HFF-Myc (cell line): ENCODE measurements around the gene KPNB1.

ENCODE experiments used
- DNase-seq: peaks from one replicate; pipeline ENCODE4 v3.0.0-alpha.2; 2011; ENCODE audit warnings: low read depth; ENCODE audit errors: extremely low read depth
- H3K4me3 ChIP-seq: replicated peaks from 2 replicates; pipeline ENCODE4 v1.5.1; 2011; ENCODE audit warnings: low read depth, mild to moderate bottlenecking, control low read depth, low read length
- CTCF ChIP-seq: IDR thresholded peaks from 2 replicates; pipeline ENCODE4 v1.5.1; 2012; ENCODE audit warnings: mild to moderate bottlenecking, low read depth, low read length, control low read depth; ENCODE audit errors: missing control alignments

Gene KPNB1

GRCh38 chr17:47716375-47716774, 66.7 kb downstream of the KPNB1 start:
- TF ChIP-seq CTCF: no peak
- DNase-seq: no peak
- H3K4me3 ChIP-seq: no peak overlapping the region

- DNase-seq: no peak
- TF ChIP-seq CTCF: peak; percentile 42
- no peak overlapping the region for H3K4me3 ChIP-seq
These were observed 67.6 kb downstream of the KPNB1 start for GRCh38 chr17:47717261-47717697.

- H3K4me3 ChIP-seq: no peak overlapping the region
- TF ChIP-seq CTCF: no peak
- no peak for DNase-seq
These were observed 68.4 kb downstream of the KPNB1 start for GRCh38 chr17:47717979-47718621.

GRCh38 chr17:47718634-47719405, 69.1 kb downstream of the KPNB1 start:
- H3K4me3 ChIP-seq: no peak overlapping the region
- DNase-seq: no peak
- TF ChIP-seq CTCF: no peak

- no peak overlapping the region for H3K4me3 ChIP-seq
- DNase-seq: no peak
- no peak for TF ChIP-seq CTCF
These were observed 69.9 kb downstream of the KPNB1 start for GRCh38 chr17:47719411-47720152.

GRCh38 chr17:47720196-47720595, 70.5 kb downstream of the KPNB1 start:
- no peak for DNase-seq
- no peak overlapping the region for H3K4me3 ChIP-seq
- TF ChIP-seq CTCF: no peak
